Glutamatergic neuron (in vitro differentiated cells): Measurements from ENCODE around the gene DGKD. TPM values are rescaled to one million over a fixed set of nuclear protein-coding genes. Genes with fewer than 3 reads are reported as not detected.
A peak's percentile ranks its signal among the peaks of the same experiment; 100 is the strongest.

Source experiments
- DNase-seq: peaks from one replicate; pipeline ENCODE4 v3.0.0; 2022
- H3K27ac Mint-ChIP-seq: one replicate; pipeline ENCODE4 v1.8.0; 2020; ENCODE audit warnings: mild to moderate bottlenecking, mixed read lengths, inconsistent platforms; ENCODE audit not compliant: unreplicated experiment
- H3K27me3 Mint-ChIP-seq: one replicate; pipeline ENCODE4 v1.8.0; 2020; ENCODE audit warnings: mild to moderate bottlenecking, moderate library complexity, mixed read lengths, inconsistent platforms; ENCODE audit not compliant: unreplicated experiment
- H3K36me3 Mint-ChIP-seq: one replicate; pipeline ENCODE4 v1.8.0; 2020; ENCODE audit warnings: mild to moderate bottlenecking, mixed read lengths, inconsistent platforms; ENCODE audit not compliant: unreplicated experiment
- H3K4me1 Mint-ChIP-seq: one replicate; pipeline ENCODE4 v1.8.0; 2020; ENCODE audit warnings: mild to moderate bottlenecking, low read depth, mixed read lengths, inconsistent platforms; ENCODE audit not compliant: unreplicated experiment
- H3K4me3 Mint-ChIP-seq: one replicate; pipeline ENCODE4 v1.8.0; 2020; ENCODE audit warnings: mild to moderate bottlenecking, mixed read lengths, inconsistent platforms; ENCODE audit not compliant: unreplicated experiment
- H3K9me3 Mint-ChIP-seq: one replicate; pipeline ENCODE4 v1.8.0; 2020; ENCODE audit warnings: mild to moderate bottlenecking, moderate library complexity, mixed read lengths, inconsistent platforms; ENCODE audit not compliant: unreplicated experiment
- total RNA-seq: library from RNA; stranded (reverse); fragmentation: NEBNext Ultra II Directional; extraction: Animal tissue kit (Norgen Biotek cat#: 25700); gene quantifications from one replicate; pipeline ENCODE4 v1.2.1, GENCODE V29; 2021; ENCODE audit not compliant: unreplicated experiment
- TF ChIP-seq, protein P1 (sequence below): fragments of 200-600 bp; sonication (generic); IDR thresholded peaks from one replicate; pipeline ENCODE4 v1.5.0; 2021; ENCODE audit not compliant: partially characterized antibody, unreplicated experiment

DGKD gene
- total RNA-seq, 1 donor from 2014 or later = 67.6 TPM

DNA sequence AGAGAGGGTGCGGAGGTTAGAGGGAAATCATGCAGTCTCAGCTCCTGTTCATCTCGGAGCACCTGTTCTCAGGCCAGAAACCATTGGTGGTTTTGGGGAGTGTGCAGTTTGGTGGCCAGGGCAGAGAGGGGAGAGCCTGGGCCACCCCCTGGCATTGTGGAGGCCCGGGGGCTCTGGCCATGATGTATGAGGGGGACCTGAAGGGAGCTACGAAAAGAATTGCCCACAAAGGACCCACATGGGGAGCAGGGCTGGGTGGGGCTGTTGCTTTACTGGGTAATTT, 87.7 kb downstream of the DGKD start:
- Mint-ChIP-seq H3K4me3 (no peak overlapping the region), H3K27ac (peak overlapping the region; percentile 38), H3K4me1 (peaks cover 31% of the 10 kb centered on the region), H3K36me3 (no peaks in the 10 kb centered on the region), H3K27me3 (peaks cover 5% of the 10 kb centered on the region), H3K9me3 (peaks cover 9% of the 10 kb centered on the region)
- DNase-seq = no peak
- TF ChIP-seq, protein P1, sequence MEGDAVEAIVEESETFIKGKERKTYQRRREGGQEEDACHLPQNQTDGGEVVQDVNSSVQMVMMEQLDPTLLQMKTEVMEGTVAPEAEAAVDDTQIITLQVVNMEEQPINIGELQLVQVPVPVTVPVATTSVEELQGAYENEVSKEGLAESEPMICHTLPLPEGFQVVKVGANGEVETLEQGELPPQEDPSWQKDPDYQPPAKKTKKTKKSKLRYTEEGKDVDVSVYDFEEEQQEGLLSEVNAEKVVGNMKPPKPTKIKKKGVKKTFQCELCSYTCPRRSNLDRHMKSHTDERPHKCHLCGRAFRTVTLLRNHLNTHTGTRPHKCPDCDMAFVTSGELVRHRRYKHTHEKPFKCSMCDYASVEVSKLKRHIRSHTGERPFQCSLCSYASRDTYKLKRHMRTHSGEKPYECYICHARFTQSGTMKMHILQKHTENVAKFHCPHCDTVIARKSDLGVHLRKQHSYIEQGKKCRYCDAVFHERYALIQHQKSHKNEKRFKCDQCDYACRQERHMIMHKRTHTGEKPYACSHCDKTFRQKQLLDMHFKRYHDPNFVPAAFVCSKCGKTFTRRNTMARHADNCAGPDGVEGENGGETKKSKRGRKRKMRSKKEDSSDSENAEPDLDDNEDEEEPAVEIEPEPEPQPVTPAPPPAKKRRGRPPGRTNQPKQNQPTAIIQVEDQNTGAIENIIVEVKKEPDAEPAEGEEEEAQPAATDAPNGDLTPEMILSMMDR = no peak

DNA sequence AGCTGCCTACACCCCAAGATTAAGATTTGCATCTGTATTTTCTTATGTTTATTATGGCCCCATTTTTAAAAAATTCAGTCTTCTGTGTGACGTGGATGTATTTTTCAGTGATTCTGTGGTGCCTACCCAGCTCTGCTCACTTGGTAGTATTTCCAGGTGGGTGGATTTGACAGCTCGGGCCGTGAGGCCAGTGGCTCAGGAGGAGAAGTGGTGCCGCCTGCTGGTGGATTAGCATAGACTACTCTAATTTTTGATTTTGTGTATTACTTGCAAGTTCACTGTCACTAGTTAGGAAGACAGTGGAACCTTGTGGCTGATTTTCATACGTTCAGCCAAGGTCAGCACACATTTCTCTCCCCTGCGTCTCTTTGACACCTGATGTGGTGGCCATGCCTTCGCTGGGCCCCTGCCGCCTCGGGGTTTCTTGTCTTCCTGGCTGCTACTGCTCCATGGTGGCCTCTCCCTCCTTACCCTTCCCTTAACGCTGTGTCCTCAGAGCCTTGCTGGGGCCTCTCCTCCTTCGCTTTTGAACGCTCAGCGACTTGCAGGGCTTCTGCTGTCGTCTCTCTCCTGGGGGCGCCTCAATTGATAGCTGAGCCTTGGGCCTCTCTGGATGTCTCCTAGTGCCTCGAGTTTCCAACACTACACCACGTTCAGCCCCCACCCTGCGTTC, 89.4 kb downstream of the DGKD start:
- H3K36me3 Mint-ChIP-seq = no peaks in the 10 kb centered on the region
- H3K4me3 Mint-ChIP-seq = no peak overlapping the region
- no peak overlapping the region for H3K27ac Mint-ChIP-seq
- TF ChIP-seq, protein P1 = peak; percentile 84
- peaks cover 12% of the 10 kb centered on the region for H3K9me3 Mint-ChIP-seq
- peak; percentile 81 for DNase-seq
- H3K4me1 Mint-ChIP-seq = peaks cover 45% of the 10 kb centered on the region
- peaks cover 11% of the 10 kb centered on the region for H3K27me3 Mint-ChIP-seq

DNA sequence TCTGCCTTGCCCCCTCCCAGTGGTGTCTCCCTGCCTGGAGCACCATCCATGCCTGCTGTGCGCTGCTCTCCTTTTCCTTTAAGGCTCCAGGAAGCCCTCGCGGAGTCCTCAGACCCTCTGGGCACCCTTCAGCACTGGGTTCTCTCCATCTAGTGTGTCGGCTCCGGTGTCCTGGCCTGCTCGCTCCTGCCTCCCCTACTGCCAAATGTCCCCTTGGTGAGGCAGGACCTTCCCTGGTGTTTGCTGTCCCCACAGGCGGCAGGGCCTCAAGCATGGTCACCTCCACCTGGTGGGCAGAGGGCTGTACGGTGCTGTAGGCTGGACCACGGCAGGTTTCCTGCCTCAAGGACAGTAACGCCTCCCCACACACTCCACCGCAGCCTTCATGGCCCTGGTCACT, 90.2 kb downstream of the DGKD start:
- Mint-ChIP-seq H3K27ac (peak overlapping the region; percentile 54), H3K4me3 (no peak overlapping the region)
- TF ChIP-seq, protein P1 = no peak

DNA sequence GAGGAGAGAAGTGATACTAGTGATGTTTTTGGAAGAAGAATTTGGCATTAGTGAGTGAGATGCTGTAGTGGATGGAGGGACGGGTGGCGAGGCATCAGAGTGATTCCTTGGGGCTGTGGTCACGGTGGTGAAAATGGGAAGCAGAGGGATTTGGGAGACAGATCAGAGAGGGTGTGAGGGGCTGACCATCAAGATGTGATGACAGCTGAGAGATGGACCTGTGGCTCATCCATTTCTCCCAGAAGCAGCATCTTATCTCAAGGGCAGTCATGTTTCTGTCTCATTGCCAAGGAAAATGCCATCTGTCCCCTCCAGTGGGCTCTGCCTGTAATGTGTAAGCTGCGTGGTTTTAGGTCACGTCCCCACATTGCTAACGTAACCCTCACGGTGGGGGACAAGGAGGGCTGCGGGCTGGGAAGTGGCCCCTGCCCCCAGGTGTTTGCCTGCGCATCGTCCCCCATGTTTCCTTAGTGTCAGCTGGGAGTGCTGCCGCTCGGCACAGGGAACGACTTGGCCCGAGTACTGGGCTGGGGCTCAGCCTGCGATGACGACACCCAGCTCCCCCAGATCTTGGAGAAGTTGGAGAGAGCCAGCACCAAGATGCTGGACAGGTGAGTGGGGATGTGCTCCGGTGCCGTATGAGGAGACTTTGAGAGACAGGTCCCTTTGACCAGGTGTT, 91.0 kb downstream of the DGKD start:
- TF ChIP-seq, protein P1 = no peak
- Mint-ChIP-seq H3K27me3 (peaks cover 17% of the 10 kb centered on the region), H3K4me3 (no peak overlapping the region), H3K36me3 (no peaks in the 10 kb centered on the region), H3K4me1 (peaks cover 50% of the 10 kb centered on the region), H3K9me3 (peaks cover 12% of the 10 kb centered on the region), H3K27ac (no peak overlapping the region)
- no peak for DNase-seq

More for the DNA sequence above, 90.2 kb downstream of the DGKD start:
- Mint-ChIP-seq H3K4me1 (peaks cover 49% of the 10 kb centered on the region), H3K36me3 (no peaks in the 10 kb centered on the region), H3K27me3 (peaks cover 14% of the 10 kb centered on the region), H3K9me3 (peaks cover 12% of the 10 kb centered on the region)
- DNase-seq = no peak

DNA sequence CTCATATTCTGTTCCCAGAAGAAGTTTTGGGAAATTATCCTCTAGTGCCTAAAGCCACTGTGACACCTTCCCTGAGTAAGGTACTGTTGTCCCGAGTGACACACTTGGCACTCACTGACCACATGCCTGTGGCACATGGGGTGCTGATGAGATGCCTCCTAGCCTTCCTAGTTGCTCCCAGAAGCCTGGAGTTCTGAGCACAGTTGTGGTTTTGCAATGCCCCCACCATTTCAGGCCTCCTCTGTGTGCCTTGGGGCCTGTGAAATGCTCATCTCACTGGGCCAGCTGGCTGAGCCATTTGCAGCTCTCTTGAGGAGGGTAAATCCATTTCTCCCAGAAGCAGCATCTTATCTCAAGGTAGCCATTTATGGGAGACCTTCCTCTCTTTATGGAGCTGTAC, 91.8 kb downstream of the DGKD start:
- Mint-ChIP-seq H3K27me3 (peaks cover 17% of the 10 kb centered on the region), H3K36me3 (no peaks in the 10 kb centered on the region), H3K27ac (peak overlapping the region; percentile 86), H3K4me3 (peak overlapping the region; percentile 60), H3K4me1 (peaks cover 52% of the 10 kb centered on the region), H3K9me3 (peaks cover 12% of the 10 kb centered on the region)
- no peak for DNase-seq
- TF ChIP-seq, protein P1 = no peak
